Measurements from ENCODE around the gene LCN10. TPM values are rescaled to one million over a fixed set of nuclear protein-coding genes. Genes with fewer than 3 reads are reported as not detected.

The LCN10 gene
- total and polyA plus RNA-seq, 9 of the 15 experiments (the other 6 are each of a cell fraction or from before 2014, with no cell fraction given) = 0.10 to 0.21 (median 0.14) TPM; not detected in 6

GRCh38 chr9:136784997-136785361 lies 42.2 kb upstream of the LCN10 start (continued):
- TF ChIP-seq PRDM10 (IDR thresholded peaks at IDR 0.05; ENCODE audit: partially characterized antibody) = no peak
- no peak for TF ChIP-seq RERE (CRISPR knock-in tag; IDR thresholded peaks at IDR 0.05; ENCODE audit: borderline replicate concordance)
- TF ChIP-seq FIP1L1 (IDR thresholded peaks at IDR 0.05; ENCODE audit: low read depth, low read length, poor library complexity, severe bottlenecking) = no peak
- TF ChIP-seq PKNOX1 (IDR thresholded peaks at IDR 0.05) = peak; percentile 62
- TF ChIP-seq SMARCE1 (IDR thresholded peaks at IDR 0.05) = peak; percentile 78
- no peak for TF ChIP-seq ZNF778 (CRISPR knock-in tag; IDR thresholded peaks at IDR 0.05)
- TF ChIP-seq ZNF518B (CRISPR knock-in tag; IDR thresholded peaks at IDR 0.05) = no peak
- TF ChIP-seq ZNF785 (CRISPR knock-in tag; IDR thresholded peaks at IDR 0.05) = no peak
- TF ChIP-seq CBFA2T2 (conservative IDR thresholded peaks at IDR 0.05) = peak; percentile 49; the same call in 1 of the 2 replicates
- no peak for TF ChIP-seq FOXP1 (CRISPR knock-in tag; IDR thresholded peaks at IDR 0.05)
- 0 out of 2 replicates have a peak, but pooled peaks have one; percentile 53 for TF ChIP-seq CREB3 (tag; conservative IDR thresholded peaks at IDR 0.05; ENCODE audit: low read depth)
- peak; percentile 38; the same call in 1 of the 2 replicates for TF ChIP-seq ZFX (CRISPR knock-in tag; IDR thresholded peaks at IDR 0.05)
- TF ChIP-seq STAG1 (CRISPR knock-in tag; IDR thresholded peaks at IDR 0.05; ENCODE audit: borderline replicate concordance) = no peak
